Right cardiac atrium (tissue), 5 donors: ENCODE measurements around the gene UCN. TPM values are rescaled to one million over a fixed set of nuclear protein-coding genes. Genes with fewer than 3 reads are reported as not detected.
"Not testable (repeated sequence)": the region's sequence is repeated elsewhere in the genome, so short reads cannot be mapped to it uniquely, and the experiment has no call there.

ENCODE experiments used
- ATAC-seq, 2 donors: fragments of 200-7000 bp; cut with Tn5 transposase; one replicate each; pipeline versions ENCODE4 v1.8.0 to v1.9.1; 2020; ENCODE audit warnings: moderate library complexity in 2 of 2, mild to moderate bottlenecking in 1 of 2
- DNase-seq, 3 donors: peaks; one replicate each; pipeline ENCODE4 v3.0.0-alpha.2; 2020
- H3K27ac ChIP-seq: one replicate; pipeline ENCODE4 v1.5.1; 2013; ENCODE audit warnings: mild to moderate bottlenecking, low read length, control low read depth, moderate library complexity
- H3K27me3 ChIP-seq: one replicate; pipeline ENCODE4 v1.6.1; 2013; ENCODE audit not compliant: control insufficient read depth, insufficient read depth
- H3K4me1 ChIP-seq: one replicate; pipeline ENCODE4 v1.6.1; 2013; ENCODE audit warnings: low read length; ENCODE audit not compliant: control insufficient read depth, insufficient read depth
- H3K4me3 ChIP-seq: one replicate; pipeline ENCODE4 v1.5.1; 2013; ENCODE audit warnings: low read length, control low read depth
- H3K9me3 ChIP-seq: one replicate; pipeline ENCODE4 v1.6.1; 2013; ENCODE audit warnings: low read length; ENCODE audit not compliant: control insufficient read depth
- WGBS: extraction: QIAGEN DNeasy Blood & Tissue Kit; methylation state at CpG from one replicate; pipeline ENCODE4 v1.1.7; 2013; 5-methylcytosine and 5-hydroxymethylcytosine counted together
- intact Hi-C, 4 donors: fragments of 100-400 bp; cut with DNase I; formaldehyde crosslinking; loops; one replicate each; pipeline versions ENCODE4 v1.11.0 to v1.14.0; 2022 to 2023
- long read RNA-seq, 4 donors: library from polyadenylated mRNA; unstranded; transcript quantifications; one replicate each; pipeline ENCODE4 v2.0.0, GENCODE V29; 2020 to 2021
- polyA plus RNA-seq: library from polyadenylated mRNA; stranded (reverse); fragments of 200-250 nt; gene quantifications from one replicate; pipeline ENCODE4 v1.2.3, GENCODE V29; 2013
- total RNA-seq, 4 donors: library from RNA; stranded (reverse); fragmentation: NEBNext Ultra II Directional; extraction: Animal tissue kit (Norgen Biotek cat#: 25700); gene quantifications; one replicate each; pipeline ENCODE4 v1.2.1, GENCODE V29; 2021
- donor health status: healthy with polysubstance abuse.
- donor health status: DM: no; HTN: yes; CAD: no.
- donor health status: DM: no; HTN: no; CAD: no.
- donor health status: DM: no; HTN: yes; CAD: no; lungs with severe emphysema.
- donor health status: DM: yes; HTN: yes; CAD: no.

UCN gene, protein sequence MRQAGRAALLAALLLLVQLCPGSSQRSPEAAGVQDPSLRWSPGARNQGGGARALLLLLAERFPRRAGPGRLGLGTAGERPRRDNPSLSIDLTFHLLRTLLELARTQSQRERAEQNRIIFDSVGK
- total RNA-seq (1 to 10 TPM in 3 of 4 donors, under 1 TPM in 1; 0.96 to 3.3 (median 1.5) TPM), polyA plus RNA-seq (0.72 TPM)
- long read RNA-seq, donor 1, partial matches to known transcripts, result 0 of 5 reads
- long read RNA-seq, donor 1, other reads (novel, unspliced or antisense), result 2 of 5 reads
- long read RNA-seq, donor 2, result 0 reads
- long read RNA-seq, donor 3, partial matches to known transcripts, result 0 of 1 reads
- long read RNA-seq, donor 3, other reads (novel, unspliced or antisense), result 0 of 1 reads
- long read RNA-seq, donor 4, result 0 reads

DNA sequence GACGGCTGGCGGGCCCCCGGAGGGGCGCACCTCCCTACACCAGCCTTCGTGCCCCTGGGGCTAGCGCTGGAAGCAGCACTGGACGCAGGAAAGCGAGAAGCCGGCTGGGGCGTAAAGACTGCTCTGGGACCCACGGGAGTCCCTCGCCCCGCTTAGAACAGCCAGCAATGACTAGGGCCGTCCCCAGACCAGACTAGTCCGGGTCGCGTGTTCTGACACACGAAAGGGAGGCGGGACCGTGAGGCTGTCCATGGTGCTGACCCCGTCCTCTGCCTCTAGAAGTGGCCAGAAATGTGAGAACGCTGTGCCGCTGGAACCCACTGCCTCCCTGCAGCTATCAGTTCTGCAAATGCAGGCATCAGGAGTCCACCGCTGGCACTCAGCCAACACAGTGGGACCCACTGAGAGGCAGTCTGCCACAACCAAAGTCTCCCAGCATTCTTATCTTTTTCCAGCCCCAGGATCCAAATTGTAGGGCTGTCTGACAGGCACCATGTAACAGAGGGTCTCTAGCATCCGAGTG lies at the start of gene UCN:
TSS of gene UCN (minus strand) at position 87 of the 523 bp plus-strand sequence. CDS start 550 bp downstream, outside the sequence.
- ATAC-seq (peak; percentile 46 to 53), DNase-seq (peak; percentile 55 to 85 (median 79))
- no peaks in the 10 kb centered on the region for H3K4me1 ChIP-seq
- intact Hi-C loops, result no loop called here
- H3K27me3 ChIP-seq, result no peaks in the 10 kb centered on the region
- H3K9me3 ChIP-seq, result no peaks in the 10 kb centered on the region
- H3K4me3 ChIP-seq, result no peak within 1 kb of the TSS
- H3K27ac ChIP-seq, result no peak within 1 kb of the TSS
- 27% methylated on average over 25 of the region's 25 CpGs for WGBS

DNA sequence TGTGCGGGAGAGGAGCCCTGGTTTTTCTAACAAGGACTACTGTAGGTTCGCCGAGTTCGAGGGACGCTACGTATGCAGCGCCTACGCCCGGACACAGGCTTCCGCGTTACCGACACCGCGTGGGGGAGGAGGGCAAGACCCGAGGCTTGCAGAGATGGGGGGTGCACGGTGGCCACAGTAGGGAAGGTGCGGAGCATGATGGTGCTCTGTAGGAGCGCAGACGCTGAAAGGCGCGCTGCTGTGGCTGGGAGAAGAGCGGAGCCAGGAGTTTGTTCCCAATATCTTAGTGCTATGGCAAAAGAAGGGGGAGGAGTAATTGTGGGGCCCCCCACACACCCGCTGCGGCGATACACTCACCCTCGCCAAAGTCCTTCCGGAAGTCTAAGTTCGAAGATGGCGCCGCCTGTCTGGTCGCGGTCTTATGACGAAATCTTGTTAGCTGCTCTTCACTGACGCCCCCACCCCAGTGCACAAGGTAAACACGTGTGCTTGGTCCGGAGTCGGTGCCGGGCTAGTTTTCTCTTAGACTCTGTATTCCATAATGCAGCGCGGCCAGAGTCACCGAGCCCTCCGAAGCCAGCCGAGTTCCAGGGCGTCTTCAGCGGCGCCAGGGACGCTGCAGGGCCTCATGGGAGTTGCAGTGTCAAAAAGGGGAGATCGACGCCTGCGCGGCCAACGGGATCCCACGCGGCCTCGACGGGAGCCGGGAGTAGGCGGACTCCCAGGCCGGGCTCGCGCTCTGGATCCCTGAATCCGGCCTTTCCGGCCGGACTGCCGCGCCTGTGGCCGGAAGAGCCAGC lies 48.3 kb upstream of the UCN start, which contains the start of gene GTF3C2:
TSS of gene GTF3C2 (minus strand) at position 383 of the 800 bp plus-strand sequence. CDS start 13,210 bp downstream, outside the sequence.
- under 1% methylated on average over 67 of the region's 67 CpGs for WGBS
- peak; percentile 95 to 98 (median 97) for DNase-seq
- intact Hi-C loops, result no loop called here
- no peaks in the 10 kb centered on the region for H3K9me3 ChIP-seq
- H3K27me3 ChIP-seq, result no peaks in the 10 kb centered on the region
- peak within 1 kb of the TSS; percentile 53 for H3K4me3 ChIP-seq
- peak within 1 kb of the TSS; percentile 96 for H3K27ac ChIP-seq
- H3K4me1 ChIP-seq, result peaks cover 2% of the 10 kb centered on the region
- peak; percentile 97 for ATAC-seq

DNA sequence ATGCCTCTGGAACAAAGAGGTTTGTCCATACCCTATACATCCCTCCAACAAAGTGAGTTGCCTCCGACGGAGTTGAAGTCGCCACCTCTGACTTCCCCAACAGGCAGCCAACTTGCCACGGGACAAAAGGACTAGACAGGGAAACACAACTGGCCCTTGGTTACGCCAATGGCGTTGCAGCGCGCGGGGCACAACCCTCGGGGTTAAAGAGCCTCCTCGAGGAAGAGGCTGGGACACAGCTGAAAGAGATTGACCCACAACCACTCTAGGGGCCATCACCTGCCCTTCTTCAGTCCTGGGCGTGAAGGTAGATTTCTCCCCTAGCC lies 47.8 kb upstream of the UCN start:
- DNase-seq, result peak; percentile 43 to 70 (median 68)
- Histone ChIP-seq H3K4me3 (peak overlapping the region; percentile 53), H3K27ac (peak overlapping the region; percentile 96), H3K9me3 (no peaks in the 10 kb centered on the region), H3K4me1 (peaks cover 2% of the 10 kb centered on the region), H3K27me3 (no peaks in the 10 kb centered on the region)
- WGBS, result under 1% methylated on average over 12 of the region's 12 CpGs
- peak; percentile 19 to 31 for ATAC-seq
- intact Hi-C loops, result no loop called here

DNA sequence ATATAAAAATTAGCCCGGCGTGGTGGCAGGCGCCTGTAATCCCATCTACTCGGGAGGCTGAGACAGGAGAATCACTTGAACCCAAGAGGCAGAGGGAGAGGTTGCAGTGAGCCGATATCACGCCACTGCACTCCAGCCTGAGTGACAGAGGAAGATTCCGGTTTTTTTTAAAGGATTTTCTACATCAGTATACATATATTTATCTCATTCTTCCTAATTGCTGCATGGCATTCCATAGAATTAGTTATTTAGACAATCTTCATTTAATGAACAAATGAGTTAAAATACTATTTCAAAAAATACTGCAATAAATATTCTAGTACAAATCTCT lies 46.3 kb upstream of the UCN start:
- Histone ChIP-seq H3K9me3 (no peaks in the 10 kb centered on the region), H3K4me3 (no peak overlapping the region), H3K4me1 (peaks cover 2% of the 10 kb centered on the region), H3K27ac (no peak overlapping the region), H3K27me3 (no peaks in the 10 kb centered on the region)
- intact Hi-C loops, result no loop called here
- WGBS, result 93% methylated on average over 7 of the region's 7 CpGs
- ATAC-seq, result no peak
- peak in 1 of 3 donors; percentile 1 for DNase-seq

DNA sequence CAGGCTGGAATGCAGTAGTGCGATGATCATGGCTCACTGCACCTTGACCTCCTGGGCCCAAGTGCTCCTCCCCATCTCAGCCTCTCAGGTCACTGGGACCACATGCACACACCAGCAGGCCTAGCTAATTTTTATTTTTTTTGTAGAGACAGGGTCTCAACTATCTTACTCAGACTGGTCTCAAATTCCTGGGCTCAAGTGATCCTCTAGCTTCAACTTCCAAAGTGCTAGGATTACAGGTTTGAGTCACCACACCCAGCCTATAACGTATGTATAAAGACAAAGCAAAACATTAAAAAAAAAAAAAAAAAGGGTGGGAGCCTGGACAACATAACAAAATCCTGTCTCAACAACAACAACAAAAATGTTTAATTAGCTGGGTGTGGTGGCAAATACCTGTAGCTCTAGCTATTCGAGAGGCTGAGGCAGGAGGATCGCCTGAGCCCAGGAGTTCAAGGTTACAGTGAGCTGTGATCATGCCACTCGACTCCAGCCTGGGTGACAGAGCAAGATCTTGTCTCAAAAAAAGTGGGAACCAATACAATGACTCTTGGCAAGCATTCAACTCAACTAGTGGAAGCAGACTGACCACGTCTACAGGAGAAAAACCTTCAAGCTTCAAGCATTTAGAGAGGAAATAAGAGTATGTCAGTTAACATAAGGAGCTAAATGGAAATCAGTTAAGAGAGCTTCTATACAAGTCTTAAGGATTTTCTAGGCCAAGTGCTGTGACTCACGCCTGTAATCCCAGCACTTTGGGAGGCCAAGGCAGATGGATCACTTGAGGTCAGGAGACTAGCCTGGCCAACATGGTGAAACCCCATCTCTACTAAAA lies 45.7 kb upstream of the UCN start:
- no peak overlapping the region for H3K27ac ChIP-seq
- 75% methylated on average over 7 of the region's 7 CpGs for WGBS
- H3K4me1 ChIP-seq, result peaks cover 2% of the 10 kb centered on the region
- no peaks in the 10 kb centered on the region for H3K27me3 ChIP-seq
- no peak overlapping the region for H3K4me3 ChIP-seq
- H3K9me3 ChIP-seq, result no peaks in the 10 kb centered on the region
- intact Hi-C loops, result no loop called here
- ATAC-seq (no peak), DNase-seq (no peak)

DNA sequence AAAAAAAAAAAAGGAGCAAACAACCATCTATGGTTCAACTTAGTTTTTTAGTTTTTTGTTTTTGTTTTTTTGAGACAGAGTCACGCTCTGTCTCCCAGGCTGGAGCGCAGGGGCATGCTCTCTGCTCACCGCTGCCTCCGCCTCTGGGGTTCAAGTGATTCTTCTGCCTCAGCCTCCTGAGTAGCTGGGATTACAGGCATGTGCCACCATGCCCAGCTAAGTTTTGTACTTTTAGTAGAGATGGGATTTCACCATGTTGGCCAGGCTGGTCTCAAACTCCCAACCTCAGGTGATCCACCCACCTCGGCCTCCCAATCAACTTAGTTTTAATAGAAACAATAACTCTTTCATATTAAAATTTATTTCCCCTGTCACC lies 45.1 kb upstream of the UCN start:
- H3K9me3 ChIP-seq, H3K4me3 ChIP-seq, DNase-seq, H3K27ac ChIP-seq, H3K27me3 ChIP-seq, ATAC-seq, intact Hi-C loops, H3K4me1 ChIP-seq: not testable (repeated sequence)
- 96% methylated on average over 5 of the region's 5 CpGs for WGBS

DNA sequence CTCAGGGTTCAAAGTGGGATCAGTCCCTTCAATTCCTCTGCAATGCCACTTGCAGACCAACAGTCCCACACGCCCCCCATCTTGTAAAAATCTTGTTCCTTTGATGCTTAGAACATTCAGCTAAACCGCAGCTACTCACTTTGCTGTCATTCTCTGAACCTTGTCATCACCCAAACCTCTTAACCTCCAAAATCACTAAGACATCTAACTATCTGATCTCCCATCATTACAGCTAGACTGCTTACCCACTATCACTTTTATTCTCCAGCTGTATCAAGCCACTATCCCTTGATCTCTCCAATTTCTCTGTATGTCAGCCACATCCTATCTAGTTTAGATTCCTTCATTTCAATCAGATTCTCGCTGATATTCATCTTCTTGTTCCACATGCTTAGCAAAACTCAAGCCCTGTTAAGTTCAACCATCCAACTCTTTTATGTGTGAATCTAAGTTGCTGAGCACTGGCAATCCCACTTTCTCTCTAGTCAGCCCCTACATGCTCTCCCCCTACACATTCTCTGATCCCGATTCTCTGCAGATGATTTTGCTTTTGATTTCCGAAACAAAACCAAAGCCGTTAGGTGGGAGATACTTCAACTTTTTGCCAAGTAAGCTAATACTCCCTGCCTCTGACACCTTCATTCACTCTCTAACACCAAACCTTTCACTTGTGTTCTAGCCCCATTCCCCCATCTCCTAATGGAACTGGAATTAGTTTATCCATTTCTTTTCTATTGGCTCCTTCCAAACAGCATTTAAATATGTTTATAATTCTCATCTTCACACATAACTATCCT lies 43.8 kb upstream of the UCN start:
- ATAC-seq (no peak), DNase-seq (no peak)
- Histone ChIP-seq H3K4me3 (no peak overlapping the region), H3K4me1 (peaks cover 2% of the 10 kb centered on the region), H3K27ac (no peak overlapping the region), H3K27me3 (no peaks in the 10 kb centered on the region), H3K9me3 (no peaks in the 10 kb centered on the region)
- intact Hi-C loops, result no loop called here
- 81% methylated on average over 6 of the region's 6 CpGs for WGBS

DNA sequence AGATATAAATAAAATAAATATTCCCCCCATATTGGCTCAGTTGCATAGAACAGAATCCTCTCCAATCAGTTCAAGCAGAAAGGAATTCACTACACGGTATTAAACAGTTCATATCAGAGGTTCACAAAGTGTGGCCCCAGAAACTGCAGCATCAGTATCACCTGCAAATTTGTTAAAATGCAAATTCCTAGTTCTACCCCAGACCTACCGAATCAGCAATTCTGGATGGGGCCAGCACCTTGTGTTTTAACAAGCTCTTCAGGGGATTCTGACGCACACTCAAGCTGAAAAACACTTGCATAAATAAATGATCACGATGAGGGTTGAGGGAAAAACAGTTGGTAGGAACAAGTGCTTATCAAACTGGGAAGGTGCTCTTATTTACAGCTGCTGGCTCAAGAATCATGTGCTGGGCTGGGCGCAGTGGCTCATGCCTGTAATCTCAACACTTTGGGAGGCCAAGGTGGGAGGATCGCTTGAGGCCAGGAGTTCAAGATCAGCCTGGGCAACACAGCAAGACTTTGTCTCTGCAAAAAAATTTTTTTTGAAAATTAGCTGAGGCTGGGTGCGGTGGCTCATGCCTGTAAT lies 42.0 kb upstream of the UCN start:
- intact Hi-C loops, result no loop called here

DNA sequence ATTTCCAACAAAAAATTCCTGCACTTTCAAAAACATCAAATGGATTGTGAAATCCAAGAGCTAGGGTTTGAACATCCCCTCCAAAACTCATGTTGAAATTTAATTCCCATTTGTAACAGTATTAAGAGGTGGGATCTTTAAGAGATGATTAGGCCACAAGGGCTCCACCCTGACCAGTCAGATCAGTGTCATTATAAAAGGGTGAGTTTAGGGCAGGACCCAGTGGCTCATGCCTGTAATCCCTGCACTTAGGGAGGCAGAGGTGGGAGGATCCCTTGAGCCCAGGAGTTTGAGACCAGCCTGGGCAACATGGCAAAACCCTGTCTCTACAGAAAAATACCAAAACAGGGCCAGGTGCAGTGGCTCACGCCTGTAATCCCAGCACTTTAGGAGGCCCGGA lies 39.4 kb upstream of the UCN start:
- Histone ChIP-seq H3K4me1 (no peaks in the 10 kb centered on the region), H3K27me3 (no peaks in the 10 kb centered on the region), H3K9me3 (no peaks in the 10 kb centered on the region), H3K27ac (no peak overlapping the region), H3K4me3 (no peak overlapping the region)
- no peak for ATAC-seq
- intact Hi-C loops, result no loop called here
- DNase-seq, result no peak
- WGBS, result 95% methylated on average over 2 of the region's 2 CpGs

More for the DNA sequence above, 42.0 kb upstream of the UCN start:
- Histone ChIP-seq H3K27ac (no peak overlapping the region), H3K9me3 (no peaks in the 10 kb centered on the region), H3K4me1 (no peaks in the 10 kb centered on the region), H3K27me3 (no peaks in the 10 kb centered on the region), H3K4me3 (no peak overlapping the region)
- ATAC-seq (no peak), DNase-seq (no peak)
- 84% methylated on average over 7 of the region's 7 CpGs for WGBS

DNA sequence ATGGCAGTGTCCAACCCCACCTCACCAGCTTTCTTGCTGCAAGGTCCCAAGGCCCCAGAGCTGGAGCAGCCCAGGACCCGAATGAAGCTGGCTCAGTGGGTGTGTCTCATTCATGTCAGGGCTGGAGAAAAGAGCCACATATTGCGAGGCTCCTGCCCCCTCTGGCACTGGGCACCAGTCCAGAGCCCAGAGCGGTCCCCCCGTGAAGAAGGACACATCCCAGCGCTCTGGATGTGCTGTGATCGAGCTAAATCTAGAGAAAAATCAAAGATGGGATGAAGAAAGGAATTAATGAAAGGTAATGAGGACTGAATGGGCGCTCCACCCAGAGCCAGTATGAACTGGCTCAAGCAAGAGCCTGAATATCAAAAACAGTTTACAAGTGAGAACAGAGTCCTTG lies 27.9 kb upstream of the UCN start:
- no peak for ATAC-seq
- no peak for DNase-seq
- Histone ChIP-seq H3K4me3 (no peak overlapping the region), H3K27me3 (no peaks in the 10 kb centered on the region), H3K4me1 (no peaks in the 10 kb centered on the region), H3K27ac (no peak overlapping the region), H3K9me3 (no peaks in the 10 kb centered on the region)
- WGBS, result 95% methylated on average over 7 of the region's 7 CpGs
- intact Hi-C loops, result no loop called here
